Fibroblast of villous mesenchyme (primary cell): ENCODE data around the gene TTC28. TPM values are rescaled to one million over a fixed set of nuclear protein-coding genes. Genes with fewer than 3 reads are reported as not detected.

Experiments used
- DNase-seq: peaks from one replicate; pipeline ENCODE4 v3.0.0-alpha.2; 2010; ENCODE audit warnings: low read depth
- H3K4me3 ChIP-seq: 2 replicates; pipeline ENCODE4 v1.5.1; 2011; ENCODE audit warnings: low read depth, mild to moderate bottlenecking, low read length
- total RNA-seq: library from RNA; depleted of rRNA; stranded (reverse); fragments of >200 nt; gene quantifications from 2 replicates; pipeline ENCODE4 v1.2.3, GENCODE V29; 2012
- TF ChIP-seq, protein P1 (sequence below): IDR thresholded peaks from 2 replicates; pipeline ENCODE4 v1.5.1; 2012; ENCODE audit warnings: low read depth, mild to moderate bottlenecking, low read length; ENCODE audit not compliant: insufficient read depth

The TTC28 gene
- total RNA-seq, 1 donor, result 23.3 TPM

DNA sequence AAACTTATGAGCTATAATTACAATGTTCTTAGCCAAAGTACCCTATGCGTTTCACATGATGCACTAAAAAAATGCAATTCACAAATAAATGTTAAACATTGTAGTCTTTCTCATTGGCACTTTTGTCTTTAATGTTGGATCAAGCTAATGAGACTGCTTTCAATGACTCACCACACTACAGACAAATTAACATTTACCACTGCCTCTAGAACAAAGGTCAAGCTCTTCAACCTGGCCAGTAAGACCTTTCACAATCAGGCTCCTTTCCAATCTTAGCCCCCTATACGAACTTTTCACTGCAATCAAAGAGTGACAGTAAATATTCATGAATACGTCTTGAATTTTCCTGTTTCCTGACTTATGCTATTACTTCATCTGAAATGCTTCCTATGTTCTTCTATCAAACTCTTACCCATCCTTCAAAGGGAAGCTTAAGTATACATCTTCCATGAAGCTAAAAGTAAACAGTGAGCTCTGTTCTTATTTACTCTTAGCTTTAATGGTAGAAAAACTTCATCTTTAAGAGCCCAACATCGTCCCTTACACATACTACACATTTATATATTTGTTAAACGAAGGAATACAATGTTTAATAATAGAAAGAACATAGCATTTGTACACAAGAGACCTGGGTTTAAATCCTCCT lies 433.9 kb downstream of the TTC28 start:
- TF ChIP-seq, protein P1, sequence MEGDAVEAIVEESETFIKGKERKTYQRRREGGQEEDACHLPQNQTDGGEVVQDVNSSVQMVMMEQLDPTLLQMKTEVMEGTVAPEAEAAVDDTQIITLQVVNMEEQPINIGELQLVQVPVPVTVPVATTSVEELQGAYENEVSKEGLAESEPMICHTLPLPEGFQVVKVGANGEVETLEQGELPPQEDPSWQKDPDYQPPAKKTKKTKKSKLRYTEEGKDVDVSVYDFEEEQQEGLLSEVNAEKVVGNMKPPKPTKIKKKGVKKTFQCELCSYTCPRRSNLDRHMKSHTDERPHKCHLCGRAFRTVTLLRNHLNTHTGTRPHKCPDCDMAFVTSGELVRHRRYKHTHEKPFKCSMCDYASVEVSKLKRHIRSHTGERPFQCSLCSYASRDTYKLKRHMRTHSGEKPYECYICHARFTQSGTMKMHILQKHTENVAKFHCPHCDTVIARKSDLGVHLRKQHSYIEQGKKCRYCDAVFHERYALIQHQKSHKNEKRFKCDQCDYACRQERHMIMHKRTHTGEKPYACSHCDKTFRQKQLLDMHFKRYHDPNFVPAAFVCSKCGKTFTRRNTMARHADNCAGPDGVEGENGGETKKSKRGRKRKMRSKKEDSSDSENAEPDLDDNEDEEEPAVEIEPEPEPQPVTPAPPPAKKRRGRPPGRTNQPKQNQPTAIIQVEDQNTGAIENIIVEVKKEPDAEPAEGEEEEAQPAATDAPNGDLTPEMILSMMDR, result no peak
- no peak overlapping the region for H3K4me3 ChIP-seq
- no peak for DNase-seq

DNA sequence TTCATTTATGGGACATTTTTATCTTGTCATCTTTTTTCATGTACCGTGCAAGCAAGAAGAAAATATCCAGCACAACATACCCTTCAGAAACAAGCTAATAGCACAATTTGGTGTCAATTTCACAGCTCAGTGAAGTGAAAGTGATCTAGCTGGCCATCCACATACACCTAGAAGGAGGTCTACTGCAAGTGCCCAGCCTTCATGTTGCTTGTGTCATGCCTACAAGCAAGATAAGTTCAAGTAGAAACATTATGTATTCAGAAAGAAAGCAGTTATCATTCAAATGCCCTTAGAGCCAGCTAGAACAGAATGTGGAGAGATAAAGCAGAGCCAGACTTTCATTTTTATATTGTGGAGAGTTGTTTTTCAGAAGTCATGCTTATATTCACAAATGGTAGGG lies 434.9 kb downstream of the TTC28 start:
- no peak for DNase-seq
- TF ChIP-seq, protein P1, result no peak
- H3K4me3 ChIP-seq, result no peak overlapping the region

GRCh38 chr22:28243539-28243938 lies 436.1 kb downstream of the TTC28 start:
- TF ChIP-seq, protein P1, result no peak

DNA sequence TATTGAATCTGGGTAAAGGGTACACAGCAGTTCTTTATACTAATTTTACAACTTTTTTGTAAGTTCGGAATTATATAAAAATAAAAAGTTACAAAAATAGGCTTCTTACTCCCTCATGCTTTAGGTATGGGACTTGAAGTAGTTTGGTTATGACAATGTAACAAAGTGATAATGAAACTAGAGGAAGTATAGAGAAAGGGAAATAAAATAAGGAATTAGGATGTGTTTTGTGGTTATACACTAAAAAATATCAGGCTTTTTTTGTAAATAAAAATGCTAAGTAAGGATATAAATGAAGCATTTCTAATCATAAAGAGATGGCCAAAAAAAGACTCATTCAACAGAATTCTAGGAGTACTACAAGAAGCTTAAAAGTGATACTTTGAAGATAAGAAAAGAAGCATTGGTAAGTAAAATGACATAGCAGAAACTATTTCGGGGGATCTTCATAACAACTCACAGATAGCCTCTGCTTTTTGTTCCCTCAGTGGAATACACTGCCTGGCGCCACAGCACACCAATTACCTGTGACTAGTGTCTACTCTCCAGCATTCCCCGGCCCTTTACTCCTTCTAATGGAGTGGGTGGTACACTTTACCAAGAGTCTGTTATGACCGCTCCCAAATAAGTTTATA lies 437.9 kb downstream of the TTC28 start:
- TF ChIP-seq, protein P1, result no peak
- H3K4me3 ChIP-seq, result no peak overlapping the region
- DNase-seq, result no peak

More at GRCh38 chr22:28243539-28243938, 436.1 kb downstream of the TTC28 start:
- peak; percentile 47 for DNase-seq
- no peak overlapping the region for H3K4me3 ChIP-seq

DNA sequence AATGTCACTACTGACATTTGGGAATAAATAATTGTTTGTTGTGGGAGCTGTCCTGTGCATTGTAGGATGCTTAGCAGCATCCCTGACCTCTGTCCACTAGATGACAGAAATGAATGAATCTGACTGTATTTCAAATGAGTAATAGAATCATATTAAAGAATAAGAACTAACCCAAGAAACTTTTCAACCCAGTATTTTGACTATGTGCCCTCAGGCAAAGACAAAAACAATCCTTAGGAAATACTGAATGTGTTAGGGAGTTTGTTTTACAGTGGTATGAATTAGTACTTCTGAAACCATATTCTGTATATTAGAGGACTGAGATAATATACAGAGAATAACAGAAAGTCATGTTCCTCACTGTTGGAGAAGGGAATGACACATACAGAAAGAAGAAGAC lies 439.7 kb downstream of the TTC28 start:
- no peak overlapping the region for H3K4me3 ChIP-seq
- peak; percentile 13 for DNase-seq
- TF ChIP-seq, protein P1, result no peak

DNA sequence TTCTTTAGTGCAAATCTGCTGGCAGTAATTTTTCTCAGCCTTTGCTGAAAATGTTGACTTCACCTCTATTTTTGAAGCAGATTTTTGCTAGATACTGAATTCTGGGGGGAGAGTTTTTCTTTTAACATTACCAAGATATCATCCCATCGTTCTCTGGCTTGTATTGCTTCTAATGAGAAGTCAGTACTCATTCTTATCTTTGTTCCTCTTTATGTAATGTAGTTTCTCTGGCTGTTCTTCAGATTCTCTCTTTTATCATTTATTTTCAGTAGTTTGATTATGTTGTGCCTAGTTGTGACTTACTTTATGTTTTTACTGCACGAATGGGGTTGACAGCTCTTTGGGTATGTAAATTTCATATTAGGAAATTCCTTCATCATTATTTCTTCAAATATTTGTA lies 441.9 kb downstream of the TTC28 start:
- no peak overlapping the region for H3K4me3 ChIP-seq
- DNase-seq, result no peak
- TF ChIP-seq, protein P1, result no peak

GRCh38 chr22:28237112-28237511 lies 442.5 kb downstream of the TTC28 start:
- peak; percentile 73 for DNase-seq
- TF ChIP-seq, protein P1, result no peak

More at GRCh38 chr22:28237112-28237511, 442.5 kb downstream of the TTC28 start:
- no peak overlapping the region for H3K4me3 ChIP-seq
